Superior temporal gyrus (tissue), 1 donor: ENCODE data around the gene TNFAIP3.

Source experiments
- DNase-seq: peaks from one replicate; pipeline ENCODE4 v3.0.0-alpha.2; 2016; ENCODE audit errors: extremely low spot score

The TNFAIP3 gene

DNA sequence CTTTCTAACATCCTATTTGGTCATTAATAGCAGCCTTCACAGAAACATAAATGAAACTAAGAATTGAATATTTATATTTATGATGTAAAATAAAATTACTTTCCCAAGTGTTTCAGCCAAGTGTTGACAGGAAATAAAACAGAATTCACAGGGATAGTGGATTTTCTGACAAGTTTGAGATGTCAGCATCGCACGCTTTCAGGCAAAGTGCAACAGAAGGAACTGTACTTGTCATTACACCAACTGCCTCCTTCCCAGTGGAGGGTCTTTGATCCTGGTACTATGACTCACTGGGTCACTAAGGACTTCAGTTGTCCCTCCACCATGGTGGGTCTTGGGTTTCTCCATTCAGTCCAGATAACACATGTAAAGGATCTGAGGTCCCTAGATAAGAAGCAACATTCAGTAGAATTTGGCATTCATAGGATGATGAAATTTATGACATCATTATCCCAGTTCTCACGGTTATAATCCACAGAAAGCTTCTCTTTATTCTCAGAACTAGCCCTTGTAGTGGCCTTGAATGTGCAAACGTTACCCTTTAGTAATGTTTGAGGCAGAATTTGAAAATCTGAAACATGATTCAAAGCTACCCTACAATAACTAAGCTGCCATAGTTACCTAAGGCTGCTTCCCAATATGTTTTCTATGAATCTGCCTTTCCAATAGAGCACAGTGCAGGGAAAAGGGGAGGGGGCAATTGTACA, 3.8 kb upstream of the TNFAIP3 start:
- DNase-seq, result no peak

DNA sequence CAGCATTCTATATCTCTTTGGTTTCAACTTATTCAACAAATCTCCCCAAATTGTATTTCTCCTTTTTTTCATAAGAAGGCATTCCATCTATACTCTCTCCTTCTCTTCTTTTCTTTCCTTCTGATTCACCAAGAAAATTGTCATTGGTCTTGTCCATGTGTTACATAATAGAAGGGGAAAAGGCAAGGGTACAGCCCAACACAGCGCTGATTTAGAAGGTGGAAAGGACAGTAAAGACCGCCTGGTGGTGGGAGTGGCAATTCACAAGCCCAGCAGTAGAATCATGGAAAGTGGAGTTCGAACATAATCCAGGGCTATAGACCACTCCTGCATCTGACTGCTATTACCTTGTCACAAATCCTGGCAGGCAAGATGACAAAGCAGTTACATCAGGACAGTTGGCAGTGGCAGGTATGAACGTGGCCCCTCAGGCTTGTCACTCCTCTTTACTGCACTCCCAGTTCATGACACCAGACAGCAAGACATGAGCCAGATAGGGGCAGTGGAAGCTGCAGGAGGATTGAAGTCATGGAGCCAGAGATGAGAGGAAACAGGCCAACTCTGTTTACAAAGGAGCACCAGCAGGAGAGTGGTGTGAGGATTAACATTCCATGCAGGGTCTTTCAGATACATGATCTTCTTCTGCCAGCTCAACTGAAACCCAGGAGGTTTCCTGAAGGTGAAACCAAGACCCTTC, 2.1 kb upstream of the TNFAIP3 start:
- no peak for DNase-seq

DNA sequence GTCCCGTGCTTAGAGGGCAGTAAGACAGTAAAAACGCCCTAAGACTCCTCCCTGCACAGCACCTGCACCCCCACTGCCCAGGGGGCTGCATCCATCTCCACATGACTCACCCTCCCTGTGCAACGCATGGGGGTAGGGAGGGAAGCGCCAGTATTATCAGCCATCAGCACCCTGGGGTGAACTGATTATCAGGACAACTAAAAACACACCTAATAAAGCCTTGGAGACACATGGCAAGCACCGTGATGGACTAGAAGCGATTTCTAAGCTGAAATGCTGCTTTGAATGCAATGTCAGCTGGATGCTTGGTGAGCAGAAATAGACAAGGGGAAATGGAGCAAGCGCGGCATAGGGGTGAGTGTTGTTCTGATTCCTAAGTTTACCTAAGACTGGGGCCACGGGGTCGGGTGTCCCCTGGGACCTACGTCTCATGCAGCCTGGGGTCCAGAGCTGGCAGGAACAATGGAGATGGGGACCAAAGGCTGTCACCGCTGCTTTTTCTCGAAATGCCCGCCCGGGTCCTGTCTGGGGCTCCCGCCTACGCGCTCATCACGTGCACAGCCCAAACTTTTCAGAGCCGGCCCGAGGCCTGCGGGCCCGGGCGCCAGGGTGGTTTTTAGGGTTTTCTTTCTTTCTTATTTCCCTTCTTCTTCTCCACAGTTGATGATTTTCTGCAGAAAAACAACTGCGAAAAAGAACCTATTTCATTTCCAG, 702 bp upstream of the TNFAIP3 start:
- DNase-seq, result no peak

DNA sequence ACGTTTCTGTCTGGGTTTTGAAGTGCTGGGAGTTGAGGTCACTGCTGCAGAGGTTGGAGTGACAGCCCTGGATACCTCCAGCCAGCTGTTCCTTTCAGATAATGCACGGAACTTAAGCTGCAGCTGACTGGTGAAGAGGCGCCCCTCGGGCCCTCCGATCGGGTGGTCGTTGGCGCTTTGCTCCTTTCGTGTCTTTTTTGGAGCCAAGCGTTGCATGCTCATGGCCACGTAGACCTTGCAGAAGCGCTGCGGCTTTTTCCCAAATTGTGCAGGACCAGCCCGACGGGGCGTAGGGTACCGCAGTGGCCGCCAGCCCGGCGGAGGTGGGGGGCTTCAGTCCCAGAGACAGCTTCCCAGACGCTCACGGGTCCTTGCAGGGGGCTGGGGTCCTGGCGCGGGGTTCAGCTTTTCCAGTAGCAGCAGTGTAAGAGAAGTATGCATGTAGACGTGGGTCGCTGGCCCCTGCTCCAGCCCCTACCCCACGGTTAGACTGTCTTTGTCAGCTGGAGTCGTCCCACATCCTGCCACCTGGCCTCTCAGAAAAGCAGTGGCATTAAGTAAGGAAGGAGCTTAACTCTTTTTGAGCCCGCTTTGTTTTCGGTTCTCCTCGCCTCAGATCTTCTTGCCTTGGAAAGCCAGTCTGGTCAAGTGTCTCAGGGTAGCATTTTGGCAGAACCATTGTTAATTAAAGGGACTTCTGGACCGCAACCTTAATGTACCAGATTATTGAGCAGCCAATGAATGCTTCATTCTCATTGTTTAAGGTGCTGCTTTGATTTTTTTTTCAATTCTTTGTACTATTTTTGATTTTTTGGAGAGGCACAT, 838 bp downstream of the TNFAIP3 start:
- DNase-seq, result no peak

DNA sequence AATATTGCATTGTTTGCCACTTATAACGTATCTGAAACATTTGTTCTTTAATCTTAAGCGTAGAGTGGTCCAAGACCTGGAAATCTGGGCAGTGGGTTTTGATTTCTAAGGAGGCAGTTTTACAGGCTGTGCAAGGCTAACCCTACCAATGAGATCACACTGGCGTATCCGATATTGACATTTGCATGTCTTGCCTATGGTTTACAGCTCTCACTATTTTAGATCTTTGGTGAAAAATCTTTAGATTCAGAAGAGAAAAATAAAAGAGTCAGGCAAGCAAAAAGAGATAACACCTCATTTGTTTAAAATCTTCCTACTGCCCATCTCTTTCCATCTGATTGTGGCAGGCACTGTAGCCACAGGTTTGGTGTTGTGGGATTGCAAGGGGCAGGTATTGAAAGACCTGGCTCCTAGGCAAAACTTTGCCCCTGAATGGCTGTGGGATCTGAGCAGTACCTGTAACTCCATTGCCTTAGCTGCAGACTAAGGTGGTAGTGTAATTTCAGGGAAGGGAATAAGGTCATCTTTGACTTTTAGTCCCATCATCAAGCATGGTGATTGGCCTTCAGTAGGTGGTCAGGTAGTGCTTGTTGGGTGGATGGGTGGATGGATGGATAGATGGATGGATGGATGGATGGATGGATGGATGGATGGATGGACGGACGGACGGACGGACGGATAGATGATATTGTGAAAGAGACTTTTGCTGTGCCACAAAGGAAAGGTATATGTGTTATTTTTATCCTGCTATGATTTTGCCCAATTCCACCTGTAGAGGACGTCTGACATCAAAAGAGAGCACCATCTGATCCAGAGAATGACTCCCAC, 1.9 kb downstream of the TNFAIP3 start:
- no peak for DNase-seq

DNA sequence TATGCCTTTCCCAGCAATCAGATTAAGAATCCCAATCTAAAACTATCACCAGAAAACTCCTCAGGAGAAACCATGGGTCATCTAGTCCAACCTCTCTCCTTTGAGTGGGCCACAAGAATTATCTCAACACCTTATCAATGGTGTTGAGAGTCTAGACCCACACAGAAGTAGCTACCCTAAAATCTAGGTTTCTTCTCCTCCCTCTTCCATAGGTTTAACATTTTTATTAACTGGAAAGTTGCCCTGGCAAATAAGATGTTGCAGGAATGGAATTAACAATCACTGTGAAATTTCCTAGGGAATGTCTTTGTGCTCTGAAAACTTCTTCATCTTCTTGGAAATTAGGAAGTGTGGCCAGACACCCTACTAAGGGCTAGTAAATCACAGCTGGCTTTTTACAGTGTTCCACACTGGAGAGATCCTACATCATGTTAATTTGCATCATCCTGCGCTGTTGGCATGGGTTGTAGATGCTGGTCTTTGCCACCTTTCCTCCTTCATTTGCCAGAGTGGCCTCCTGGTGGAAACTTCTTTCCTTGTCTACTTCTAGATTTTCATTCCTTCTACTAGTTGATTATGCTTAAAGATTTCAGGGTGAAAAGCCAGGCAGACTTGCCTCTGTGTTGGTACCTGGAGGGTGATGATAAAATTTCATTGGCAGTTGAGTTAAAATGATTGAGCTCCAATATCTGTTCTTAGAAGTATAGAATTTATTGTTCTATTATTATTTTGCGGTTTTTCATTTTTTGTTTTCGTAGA, 2.7 kb downstream of the TNFAIP3 start:
- no peak for DNase-seq

DNA sequence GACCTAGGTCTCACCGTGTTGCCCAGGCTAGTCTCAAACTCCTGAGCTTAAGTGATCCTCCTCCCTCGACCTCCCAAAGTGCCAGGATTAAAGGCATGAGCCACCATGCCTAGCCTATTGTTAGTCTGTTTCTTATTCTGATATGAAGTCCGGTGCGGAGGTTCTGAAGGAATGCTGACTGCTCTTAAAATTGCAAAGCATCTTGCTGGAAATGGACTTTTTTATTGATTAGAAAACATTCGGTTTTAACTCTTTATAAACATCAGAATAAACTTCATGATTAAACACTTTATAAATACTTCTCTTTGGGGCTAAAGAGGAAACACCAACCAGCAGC, 3.2 kb downstream of the TNFAIP3 start:
- DNase-seq, result no peak

DNA sequence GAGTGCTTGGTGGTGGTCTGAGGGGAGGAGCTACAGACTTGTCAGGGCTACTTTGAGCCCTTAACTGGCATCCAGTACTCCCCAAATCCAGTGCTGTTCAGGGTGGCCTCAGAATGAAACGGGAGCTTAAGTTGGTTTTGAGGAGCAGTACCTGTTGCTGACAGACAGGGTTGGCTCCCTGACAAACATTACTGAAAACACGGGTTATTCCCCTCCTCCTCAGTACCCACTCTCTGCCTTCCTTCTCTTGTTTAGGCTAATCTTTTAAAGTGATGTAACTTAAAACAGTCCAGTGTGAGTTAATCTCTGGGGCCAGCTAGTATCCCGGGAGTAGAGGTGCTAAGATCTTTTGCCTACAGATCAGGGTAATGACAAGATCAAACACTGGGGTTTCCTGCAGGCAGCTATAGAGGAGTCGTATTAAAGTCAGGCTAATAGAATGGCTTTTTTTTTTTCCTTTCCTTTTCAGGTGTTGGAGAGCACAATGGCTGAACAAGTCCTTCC, 3.7 kb downstream of the TNFAIP3 start:
- no peak for DNase-seq

DNA sequence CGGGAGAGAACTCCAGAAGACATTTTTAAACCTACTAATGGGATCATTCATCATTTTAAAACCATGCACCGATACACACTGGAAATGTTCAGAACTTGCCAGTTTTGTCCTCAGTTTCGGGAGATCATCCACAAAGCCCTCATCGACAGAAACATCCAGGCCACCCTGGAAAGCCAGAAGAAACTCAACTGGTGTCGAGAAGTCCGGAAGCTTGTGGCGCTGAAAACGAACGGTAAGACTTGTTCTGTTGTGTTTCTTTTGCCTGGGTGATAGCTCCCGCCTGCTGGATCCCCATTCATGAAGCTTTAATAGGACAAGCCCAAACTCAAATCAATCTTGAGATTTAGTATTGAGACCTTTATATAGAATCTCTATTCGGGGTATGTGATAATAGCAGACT, 4.2 kb downstream of the TNFAIP3 start:
- DNase-seq, result no peak

DNA sequence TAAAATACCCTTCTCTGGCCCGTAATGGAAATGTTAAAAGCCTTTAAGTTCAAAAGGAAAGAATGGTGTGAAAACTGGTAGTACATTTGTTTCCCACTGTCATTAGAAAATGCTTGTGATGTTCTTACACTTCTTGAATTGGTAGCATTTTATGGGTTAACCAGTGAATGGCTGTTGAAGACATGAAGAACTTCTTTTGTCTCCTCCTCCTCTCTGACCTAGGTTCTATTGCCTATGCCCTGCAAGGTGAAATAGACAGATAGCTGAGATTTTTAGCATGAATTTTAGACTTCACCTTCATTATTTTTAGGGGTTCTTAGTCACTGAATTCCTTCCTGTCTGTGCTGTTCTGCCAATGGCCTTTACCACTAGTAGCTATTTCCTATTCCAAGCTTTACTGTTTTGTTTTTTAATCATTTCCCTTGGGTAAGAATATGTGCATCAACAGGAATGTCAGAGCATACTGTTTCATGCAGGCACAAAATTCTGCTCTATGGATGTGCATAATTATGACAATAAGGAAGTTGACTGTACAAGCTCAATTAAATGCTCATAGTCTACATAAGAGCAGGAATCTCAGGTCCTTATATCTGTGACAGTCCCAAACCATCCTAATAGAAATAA, 4.9 kb downstream of the TNFAIP3 start:
- DNase-seq, result no peak

DNA sequence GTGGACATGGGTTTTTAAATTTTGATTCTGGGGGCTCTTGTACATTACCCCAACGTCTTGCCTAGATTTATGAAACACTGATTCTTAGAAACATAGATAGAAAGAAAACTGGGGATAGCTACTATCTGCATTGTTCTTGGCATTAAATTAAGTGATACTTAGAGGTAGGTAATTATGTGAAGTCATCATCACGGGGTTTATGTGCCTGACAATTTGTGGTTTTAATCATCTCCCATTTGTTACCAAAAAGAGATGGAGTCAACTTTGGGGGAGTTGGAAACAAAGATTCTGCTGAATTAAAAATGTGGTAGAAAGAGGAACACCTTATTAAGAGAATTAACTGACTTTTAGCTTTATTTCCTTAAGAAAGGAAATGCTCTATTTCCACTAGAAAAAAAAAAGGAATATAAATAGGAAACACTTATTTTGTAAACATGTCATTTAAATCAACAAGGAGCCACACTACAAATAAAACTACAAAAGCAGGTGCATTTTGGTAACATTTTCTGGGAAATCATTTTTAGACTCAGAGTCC, 5.6 kb downstream of the TNFAIP3 start:
- DNase-seq, result no peak

DNA sequence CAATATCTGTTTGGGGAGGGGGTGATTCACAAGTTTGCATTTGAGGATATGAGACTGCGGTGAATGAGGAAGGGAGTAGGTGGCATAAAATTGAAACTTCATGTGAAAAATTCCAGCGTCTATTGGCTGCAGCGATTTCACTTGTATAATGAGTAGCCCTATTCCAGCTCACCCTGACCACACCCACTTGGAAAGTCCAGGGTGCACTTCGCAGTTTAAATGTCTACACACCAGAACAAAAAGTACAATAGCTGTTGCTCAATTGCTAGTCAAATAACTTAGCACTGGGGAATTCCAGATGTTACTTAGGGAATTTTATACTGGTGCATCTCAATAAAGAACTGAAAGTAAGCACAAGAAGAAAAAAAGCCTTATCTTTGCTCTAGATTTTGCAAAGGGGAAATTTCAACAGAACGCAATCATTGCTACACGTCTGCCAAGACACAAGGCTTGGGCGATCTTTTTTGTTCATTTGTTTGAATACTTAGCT, 6.3 kb downstream of the TNFAIP3 start:
- peak; percentile 18 for DNase-seq

DNA sequence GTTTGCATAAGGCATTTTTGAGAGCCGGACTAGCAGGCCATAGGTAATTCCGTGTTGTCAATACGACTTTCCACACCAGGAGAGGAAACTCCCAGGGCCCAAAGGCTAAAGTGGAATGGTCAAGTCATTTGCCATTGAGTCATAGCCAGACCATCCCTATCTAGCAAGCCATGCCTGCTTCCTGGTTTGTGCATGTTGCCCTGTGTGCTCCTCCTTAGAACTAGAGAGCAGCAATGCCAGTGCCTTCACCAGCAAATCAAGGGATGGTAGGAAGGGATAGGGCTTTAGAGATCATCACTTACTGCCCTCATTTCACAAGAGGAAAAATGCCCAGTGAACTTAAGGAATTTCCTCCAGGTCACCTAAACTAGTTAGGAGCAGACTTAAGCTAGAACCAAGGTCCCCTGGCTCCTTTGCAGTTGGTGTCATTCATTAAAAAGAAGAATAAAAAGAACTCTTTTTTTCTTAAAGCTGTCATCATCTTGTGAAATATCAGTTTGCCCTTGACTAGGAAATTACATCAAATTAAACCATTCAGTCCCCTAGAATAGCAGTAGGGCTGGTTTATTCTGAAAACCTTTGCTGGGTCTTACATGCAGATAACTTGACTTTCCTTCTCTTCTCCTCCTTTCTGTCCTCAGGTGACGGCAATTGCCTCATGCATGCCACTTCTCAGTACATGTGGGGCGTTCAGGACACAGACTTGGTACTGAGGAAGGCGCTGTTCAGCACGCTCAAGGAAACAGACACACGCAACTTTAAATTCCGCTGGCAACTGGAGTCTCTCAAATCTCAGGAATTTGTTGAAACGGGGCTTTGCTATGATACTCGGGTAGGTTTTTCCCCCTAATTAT, 7.4 kb downstream of the TNFAIP3 start:
- no peak for DNase-seq

DNA sequence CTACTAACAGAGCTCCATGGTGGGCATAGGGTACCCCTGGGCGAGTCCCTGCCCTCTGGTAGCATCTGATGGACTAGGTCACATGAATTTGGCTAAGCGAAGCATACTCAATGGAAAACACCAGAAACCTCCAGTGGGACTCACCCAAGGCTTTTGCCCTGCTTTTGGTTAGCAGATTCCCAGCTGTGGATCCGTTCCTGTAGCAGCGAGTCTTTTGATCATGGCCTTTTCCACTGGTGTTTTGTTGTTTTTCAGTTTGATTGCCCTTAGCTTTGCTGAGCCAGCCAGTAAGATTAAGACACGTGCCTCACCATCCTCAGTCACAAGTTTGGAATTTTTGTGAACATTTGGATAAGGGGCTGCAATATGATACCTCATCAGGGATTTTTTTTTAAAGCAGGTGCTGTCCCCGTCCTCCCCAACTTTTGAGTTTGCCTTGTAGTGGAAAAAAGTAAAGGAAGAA, 8.0 kb downstream of the TNFAIP3 start:
- no peak for DNase-seq

DNA sequence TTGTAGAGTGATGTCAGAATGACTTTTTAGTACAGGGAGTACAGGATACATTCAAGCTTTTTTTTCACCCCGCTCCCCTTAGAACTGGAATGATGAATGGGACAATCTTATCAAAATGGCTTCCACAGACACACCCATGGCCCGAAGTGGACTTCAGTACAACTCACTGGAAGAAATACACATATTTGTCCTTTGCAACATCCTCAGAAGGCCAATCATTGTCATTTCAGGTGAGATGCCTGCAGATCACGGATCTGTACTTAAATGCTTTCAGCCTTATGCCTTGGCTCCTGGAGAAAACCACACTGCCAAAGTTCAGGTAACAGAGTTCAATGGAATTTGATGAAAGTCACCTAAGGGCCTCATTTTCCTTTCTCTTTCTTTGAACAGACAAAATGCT, 8.5 kb downstream of the TNFAIP3 start:
- DNase-seq, result no peak

DNA sequence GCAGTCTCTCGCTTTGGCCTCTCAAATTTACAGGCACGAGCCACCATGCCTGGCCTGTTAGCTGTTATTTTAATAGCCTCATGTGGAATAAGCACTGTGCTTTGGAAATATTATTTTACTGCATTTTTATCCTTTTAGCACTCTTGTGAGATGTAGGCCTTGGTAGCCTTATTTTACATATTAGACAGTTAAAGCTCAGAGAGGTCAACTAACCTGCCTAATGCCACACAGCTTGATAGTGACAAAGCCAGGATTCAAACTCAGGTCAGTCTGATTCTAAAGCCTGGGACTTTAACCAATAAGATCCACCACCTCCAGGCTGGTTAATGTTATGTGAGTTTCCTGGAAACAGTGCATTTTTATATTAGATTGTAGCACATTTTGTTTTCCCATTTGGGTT, 9.5 kb downstream of the TNFAIP3 start:
- DNase-seq, result no peak

DNA sequence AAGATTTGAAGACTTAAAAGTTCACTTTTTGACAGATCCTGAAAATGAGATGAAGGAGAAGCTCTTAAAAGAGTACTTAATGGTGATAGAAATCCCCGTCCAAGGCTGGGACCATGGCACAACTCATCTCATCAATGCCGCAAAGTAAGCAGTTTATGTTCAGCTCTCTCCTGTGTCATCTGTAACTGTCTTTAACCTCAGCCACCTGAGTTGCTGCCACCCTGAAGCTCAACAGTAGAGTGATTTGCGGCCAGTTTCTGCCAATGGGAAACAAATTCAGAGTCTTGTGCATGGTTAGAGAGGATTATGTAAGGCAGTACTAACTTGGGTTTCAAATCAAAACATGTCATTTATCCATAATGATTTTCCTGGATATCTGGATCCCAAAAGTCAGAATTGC, 10.1 kb downstream of the TNFAIP3 start:
- DNase-seq, result no peak

DNA sequence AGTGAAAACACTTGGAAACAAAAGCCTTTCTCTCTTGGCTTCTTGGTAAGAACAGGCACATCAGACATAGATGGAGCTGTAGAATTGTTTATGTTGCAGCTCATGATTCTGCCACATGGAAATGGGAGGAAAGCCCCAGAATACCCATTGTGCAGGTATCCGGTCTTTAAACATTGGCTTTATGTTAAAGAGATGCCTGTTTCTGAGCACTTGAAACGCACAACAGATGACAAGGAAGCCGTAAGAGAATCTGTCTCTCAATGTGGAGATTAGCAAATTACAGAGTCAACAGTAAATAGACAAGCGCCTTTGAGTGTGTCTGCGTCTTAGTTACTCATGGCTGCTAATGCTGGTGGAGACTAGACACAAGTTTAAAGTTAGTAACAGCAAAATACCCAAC, 10.5 kb downstream of the TNFAIP3 start:
- DNase-seq, result no peak
